ENCODE measurements around the gene ARFGEF2. TPM values are rescaled to one million over a fixed set of nuclear protein-coding genes. Genes with fewer than 3 reads are reported as not detected.
"Not testable (repeated sequence)": the region's sequence is repeated elsewhere in the genome, so short reads cannot be mapped to it uniquely, and the experiment has no call there.

Gene ARFGEF2
- total RNA-seq, 1 donor, result 47.5 TPM

GRCh38 chr20:48880331-48880730 is 41.2 kb upstream of the ARFGEF2 start:
- DNase-seq (ENCODE audit: low read depth), result no peak
- no peak for TF ChIP-seq CTCF (IDR thresholded peaks at IDR 0.05; ENCODE audit: insufficient read depth, low read depth, low read length)
- no peak overlapping the region for H3K4me3 ChIP-seq (ENCODE audit: low read depth, low read length)

GRCh38 chr20:48880981-48881657 is 40.4 kb upstream of the ARFGEF2 start:
- no peak for TF ChIP-seq CTCF (IDR thresholded peaks at IDR 0.05; ENCODE audit: insufficient read depth, low read depth, low read length)
- DNase-seq (ENCODE audit: low read depth), result peak; percentile 19
- H3K4me3 ChIP-seq (ENCODE audit: low read depth, low read length), result no peak overlapping the region

GRCh38 chr20:48885237-48885636 is 36.3 kb upstream of the ARFGEF2 start:
- no peak for DNase-seq (ENCODE audit: low read depth)
- TF ChIP-seq CTCF (IDR thresholded peaks at IDR 0.05; ENCODE audit: insufficient read depth, low read depth, low read length), result no peak

GRCh38 chr20:48886194-48886593 is 35.3 kb upstream of the ARFGEF2 start:
- DNase-seq (ENCODE audit: low read depth), result no peak
- no peak for TF ChIP-seq CTCF (IDR thresholded peaks at IDR 0.05; ENCODE audit: insufficient read depth, low read depth, low read length)
- no peak overlapping the region for H3K4me3 ChIP-seq (ENCODE audit: low read depth, low read length)

More at GRCh38 chr20:48885237-48885636, 36.3 kb upstream of the ARFGEF2 start:
- no peak overlapping the region for H3K4me3 ChIP-seq (ENCODE audit: low read depth, low read length)

- no peak overlapping the region for H3K4me3 ChIP-seq (ENCODE audit: low read depth, low read length)
- no peak for TF ChIP-seq CTCF (IDR thresholded peaks at IDR 0.05; ENCODE audit: insufficient read depth, low read depth, low read length)
These were observed 34.7 kb upstream of the ARFGEF2 start for GRCh38 chr20:48886811-48887210.

GRCh38 chr20:48888517-48888916 is 33.0 kb upstream of the ARFGEF2 start:
- not testable (repeated sequence) for DNase-seq (ENCODE audit: low read depth)

More at GRCh38 chr20:48886811-48887210, 34.7 kb upstream of the ARFGEF2 start:
- no peak for DNase-seq (ENCODE audit: low read depth)

GRCh38 chr20:48889140-48889790 is 32.2 kb upstream of the ARFGEF2 start:
- no peak for TF ChIP-seq CTCF (IDR thresholded peaks at IDR 0.05; ENCODE audit: insufficient read depth, low read depth, low read length)
- DNase-seq (ENCODE audit: low read depth), result no peak
- no peak overlapping the region for H3K4me3 ChIP-seq (ENCODE audit: low read depth, low read length)

More at GRCh38 chr20:48888517-48888916, 33.0 kb upstream of the ARFGEF2 start:
- not testable (repeated sequence) for H3K4me3 ChIP-seq (ENCODE audit: low read depth, low read length)
